Measurements from ENCODE around the gene ZSCAN23.

DNA sequence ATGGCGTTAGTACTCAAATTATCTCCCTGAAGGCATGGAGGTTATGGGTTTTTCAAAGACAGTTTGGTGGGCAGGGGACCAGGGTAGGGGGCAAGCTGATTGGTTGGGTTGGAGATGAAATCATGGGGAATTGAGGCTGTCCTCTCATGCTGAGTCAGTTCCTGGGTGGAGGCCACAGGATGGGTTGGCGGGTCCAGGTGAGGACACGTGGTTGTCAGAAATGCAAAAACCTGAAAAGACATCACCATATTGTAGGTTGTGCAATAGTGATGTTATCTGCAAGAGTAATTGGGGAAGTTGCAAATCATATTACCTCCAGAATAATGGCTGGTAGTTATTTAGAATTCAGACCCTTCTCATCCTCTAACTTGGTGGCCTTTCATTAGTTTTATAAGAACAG lies 42.2 kb upstream of the ZSCAN23 start:
- TF ChIP-seq, protein P1, sequence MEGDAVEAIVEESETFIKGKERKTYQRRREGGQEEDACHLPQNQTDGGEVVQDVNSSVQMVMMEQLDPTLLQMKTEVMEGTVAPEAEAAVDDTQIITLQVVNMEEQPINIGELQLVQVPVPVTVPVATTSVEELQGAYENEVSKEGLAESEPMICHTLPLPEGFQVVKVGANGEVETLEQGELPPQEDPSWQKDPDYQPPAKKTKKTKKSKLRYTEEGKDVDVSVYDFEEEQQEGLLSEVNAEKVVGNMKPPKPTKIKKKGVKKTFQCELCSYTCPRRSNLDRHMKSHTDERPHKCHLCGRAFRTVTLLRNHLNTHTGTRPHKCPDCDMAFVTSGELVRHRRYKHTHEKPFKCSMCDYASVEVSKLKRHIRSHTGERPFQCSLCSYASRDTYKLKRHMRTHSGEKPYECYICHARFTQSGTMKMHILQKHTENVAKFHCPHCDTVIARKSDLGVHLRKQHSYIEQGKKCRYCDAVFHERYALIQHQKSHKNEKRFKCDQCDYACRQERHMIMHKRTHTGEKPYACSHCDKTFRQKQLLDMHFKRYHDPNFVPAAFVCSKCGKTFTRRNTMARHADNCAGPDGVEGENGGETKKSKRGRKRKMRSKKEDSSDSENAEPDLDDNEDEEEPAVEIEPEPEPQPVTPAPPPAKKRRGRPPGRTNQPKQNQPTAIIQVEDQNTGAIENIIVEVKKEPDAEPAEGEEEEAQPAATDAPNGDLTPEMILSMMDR (IDR thresholded peaks at IDR 0.05; ENCODE audit: low read depth, low read length): no peak
- no peak for TF ChIP-seq EZH2phosphoT487 (IDR thresholded peaks at IDR 0.05; ENCODE audit: low read depth)
